ENCODE results near the gene STT3B.
A peak's percentile ranks its signal among the peaks of the same experiment; 100 is the strongest.

Gene STT3B

GRCh38 chr3:31544634-31545033 lies 11.9 kb downstream of the STT3B start:
- no peak for TF ChIP-seq CTCF (IDR thresholded peaks at IDR 0.05; ENCODE audit: control insufficient read depth, insufficient read depth, low read depth, low read length, missing control alignments)
- DNase-seq (ENCODE audit: low read depth) = no peak
- H3K4me3 ChIP-seq (ENCODE audit: control insufficient read depth, low read depth, low read length) = no peak overlapping the region

- H3K4me3 ChIP-seq (ENCODE audit: control insufficient read depth, low read depth, low read length) = no peak overlapping the region
- TF ChIP-seq CTCF (IDR thresholded peaks at IDR 0.05; ENCODE audit: control insufficient read depth, insufficient read depth, low read depth, low read length, missing control alignments) = no peak
- no peak for DNase-seq (ENCODE audit: low read depth)
Observed at GRCh38 chr3:31546162-31546561, 13.4 kb downstream of the STT3B start.

GRCh38 chr3:31546725-31547124 lies 14.0 kb downstream of the STT3B start:
- DNase-seq (ENCODE audit: low read depth) = no peak
- no peak for TF ChIP-seq CTCF (IDR thresholded peaks at IDR 0.05; ENCODE audit: control insufficient read depth, insufficient read depth, low read depth, low read length, missing control alignments)
- no peak overlapping the region for H3K4me3 ChIP-seq (ENCODE audit: control insufficient read depth, low read depth, low read length)

- DNase-seq (ENCODE audit: low read depth) = no peak
- TF ChIP-seq CTCF (IDR thresholded peaks at IDR 0.05; ENCODE audit: control insufficient read depth, insufficient read depth, low read depth, low read length, missing control alignments) = peak; percentile 58
- no peak overlapping the region for H3K4me3 ChIP-seq (ENCODE audit: control insufficient read depth, low read depth, low read length)
Observed at GRCh38 chr3:31550452-31551251, 17.9 kb downstream of the STT3B start.

GRCh38 chr3:31551646-31552045 lies 18.9 kb downstream of the STT3B start:
- DNase-seq (ENCODE audit: low read depth) = no peak
- no peak overlapping the region for H3K4me3 ChIP-seq (ENCODE audit: control insufficient read depth, low read depth, low read length)
- TF ChIP-seq CTCF (IDR thresholded peaks at IDR 0.05; ENCODE audit: control insufficient read depth, insufficient read depth, low read depth, low read length, missing control alignments) = no peak

- no peak for TF ChIP-seq CTCF (IDR thresholded peaks at IDR 0.05; ENCODE audit: control insufficient read depth, insufficient read depth, low read depth, low read length, missing control alignments)
- DNase-seq (ENCODE audit: low read depth) = no peak
- H3K4me3 ChIP-seq (ENCODE audit: control insufficient read depth, low read depth, low read length) = no peak overlapping the region
Observed at GRCh38 chr3:31552103-31552502, 19.4 kb downstream of the STT3B start.

All from AG09309 (cell line).